ENCODE data around the gene CNPY1.
"Not testable (repeated sequence)": the region's sequence is repeated elsewhere in the genome, so short reads cannot be mapped to it uniquely, and the experiment has no call there.

The CNPY1 gene

GRCh38 chr7:155566011-155566836 lies 19.9 kb upstream of the CNPY1 start:
- Histone ChIP-seq H3K4me1 (ENCODE audit: insufficient read depth, low read length) (no peaks in the 10 kb centered on the region), H3K27ac (ENCODE audit: low read depth, low read length) (no peak overlapping the region), H3K27me3 (ENCODE audit: control insufficient read depth in 1 of 2, insufficient read depth in 2 of 2, low read length in 2 of 2) (no peaks in the 10 kb centered on the region), H3K36me3 (ENCODE audit: insufficient read depth, low read length) (no peaks in the 10 kb centered on the region), H3K9me3 (ENCODE audit: low read length) (no peaks in the 10 kb centered on the region), H3K4me3 (ENCODE audit: low read depth in 1 of 2, low read length in 2 of 2) (no peak overlapping the region), H3K9ac (ENCODE audit: low read length) (no peak overlapping the region)

GRCh38 chr7:155565596-155565995 lies 19.2 kb upstream of the CNPY1 start:
- Histone ChIP-seq H3K4me3 (ENCODE audit: low read depth in 1 of 2, low read length in 2 of 2) (no peak overlapping the region), H3K27me3 (ENCODE audit: control insufficient read depth in 1 of 2, insufficient read depth in 2 of 2, low read length in 2 of 2) (no peaks in the 10 kb centered on the region), H3K36me3 (ENCODE audit: insufficient read depth, low read length) (no peaks in the 10 kb centered on the region), H3K4me1 (ENCODE audit: insufficient read depth, low read length) (no peaks in the 10 kb centered on the region), H3K9me3 (ENCODE audit: low read length) (no peaks in the 10 kb centered on the region), H3K27ac (ENCODE audit: low read depth, low read length) (no peak overlapping the region), H3K9ac (ENCODE audit: low read length) (no peak overlapping the region)

- not testable (repeated sequence) for H3K4me1 ChIP-seq (ENCODE audit: insufficient read depth, low read length); H3K9me3 ChIP-seq (ENCODE audit: low read length); H3K27me3 ChIP-seq (ENCODE audit: control insufficient read depth in 1 of 2, insufficient read depth in 2 of 2, low read length in 2 of 2); H3K4me3 ChIP-seq (ENCODE audit: low read depth in 1 of 2, low read length in 2 of 2); H3K36me3 ChIP-seq (ENCODE audit: insufficient read depth, low read length); H3K9ac ChIP-seq (ENCODE audit: low read length); H3K27ac ChIP-seq (ENCODE audit: low read depth, low read length)
Measured at GRCh38 chr7:155562976-155563375, 16.6 kb upstream of the CNPY1 start.

- no peak overlapping the region for H3K9ac ChIP-seq (ENCODE audit: low read length)
- H3K27me3 ChIP-seq (ENCODE audit: control insufficient read depth in 1 of 2, insufficient read depth in 2 of 2, low read length in 2 of 2), result no peaks in the 10 kb centered on the region
- H3K4me1 ChIP-seq (ENCODE audit: insufficient read depth, low read length), result no peaks in the 10 kb centered on the region
- H3K9me3 ChIP-seq (ENCODE audit: low read length), result no peaks in the 10 kb centered on the region
- no peak overlapping the region for H3K27ac ChIP-seq (ENCODE audit: low read depth, low read length)
- H3K36me3 ChIP-seq (ENCODE audit: insufficient read depth, low read length), result no peaks in the 10 kb centered on the region
- no peak overlapping the region for H3K4me3 ChIP-seq (ENCODE audit: low read depth in 1 of 2, low read length in 2 of 2)
Measured at GRCh38 chr7:155562106-155562505, 15.7 kb upstream of the CNPY1 start.

- H3K27me3 ChIP-seq (ENCODE audit: control insufficient read depth in 1 of 2, insufficient read depth in 2 of 2, low read length in 2 of 2), result no peaks in the 10 kb centered on the region
- no peak overlapping the region for H3K4me3 ChIP-seq (ENCODE audit: low read depth in 1 of 2, low read length in 2 of 2)
- H3K27ac ChIP-seq (ENCODE audit: low read depth, low read length), result no peak overlapping the region
- no peaks in the 10 kb centered on the region for H3K36me3 ChIP-seq (ENCODE audit: insufficient read depth, low read length)
- no peaks in the 10 kb centered on the region for H3K9me3 ChIP-seq (ENCODE audit: low read length)
- no peaks in the 10 kb centered on the region for H3K4me1 ChIP-seq (ENCODE audit: insufficient read depth, low read length)
- no peak overlapping the region for H3K9ac ChIP-seq (ENCODE audit: low read length)
Measured at GRCh38 chr7:155560982-155561686, 14.8 kb upstream of the CNPY1 start.

GRCh38 chr7:155560196-155560885 lies 14.0 kb upstream of the CNPY1 start:
- Histone ChIP-seq H3K9ac (ENCODE audit: low read length) (no peak overlapping the region), H3K4me3 (ENCODE audit: low read depth in 1 of 2, low read length in 2 of 2) (no peak overlapping the region), H3K4me1 (ENCODE audit: insufficient read depth, low read length) (no peaks in the 10 kb centered on the region), H3K27me3 (ENCODE audit: control insufficient read depth in 1 of 2, insufficient read depth in 2 of 2, low read length in 2 of 2) (no peaks in the 10 kb centered on the region), H3K9me3 (ENCODE audit: low read length) (no peaks in the 10 kb centered on the region), H3K27ac (ENCODE audit: low read depth, low read length) (no peak overlapping the region), H3K36me3 (ENCODE audit: insufficient read depth, low read length) (no peaks in the 10 kb centered on the region)

- Histone ChIP-seq H3K36me3 (ENCODE audit: insufficient read depth, low read length) (no peaks in the 10 kb centered on the region), H3K4me3 (ENCODE audit: low read depth in 1 of 2, low read length in 2 of 2) (no peak overlapping the region), H3K9ac (ENCODE audit: low read length) (no peak overlapping the region), H3K27ac (ENCODE audit: low read depth, low read length) (no peak overlapping the region), H3K4me1 (ENCODE audit: insufficient read depth, low read length) (no peaks in the 10 kb centered on the region), H3K27me3 (ENCODE audit: control insufficient read depth in 1 of 2, insufficient read depth in 2 of 2, low read length in 2 of 2) (no peaks in the 10 kb centered on the region), H3K9me3 (ENCODE audit: low read length) (no peaks in the 10 kb centered on the region)
Measured at GRCh38 chr7:155559519-155560108, 13.3 kb upstream of the CNPY1 start.

- H3K27ac ChIP-seq (ENCODE audit: low read depth, low read length), result no peak overlapping the region
- H3K9ac ChIP-seq (ENCODE audit: low read length), result no peak overlapping the region
- no peaks in the 10 kb centered on the region for H3K4me1 ChIP-seq (ENCODE audit: insufficient read depth, low read length)
- H3K9me3 ChIP-seq (ENCODE audit: low read length), result no peaks in the 10 kb centered on the region
- no peaks in the 10 kb centered on the region for H3K36me3 ChIP-seq (ENCODE audit: insufficient read depth, low read length)
- no peaks in the 10 kb centered on the region for H3K27me3 ChIP-seq (ENCODE audit: control insufficient read depth in 1 of 2, insufficient read depth in 2 of 2, low read length in 2 of 2)
- no peak overlapping the region for H3K4me3 ChIP-seq (ENCODE audit: low read depth in 1 of 2, low read length in 2 of 2)
Measured at GRCh38 chr7:155558961-155559360, 12.6 kb upstream of the CNPY1 start.

- Histone ChIP-seq H3K27me3 (ENCODE audit: control insufficient read depth in 1 of 2, insufficient read depth in 2 of 2, low read length in 2 of 2) (no peaks in the 10 kb centered on the region), H3K27ac (ENCODE audit: low read depth, low read length) (no peak overlapping the region), H3K4me3 (ENCODE audit: low read depth in 1 of 2, low read length in 2 of 2) (no peak overlapping the region), H3K9ac (ENCODE audit: low read length) (no peak overlapping the region), H3K9me3 (ENCODE audit: low read length) (no peaks in the 10 kb centered on the region), H3K4me1 (ENCODE audit: insufficient read depth, low read length) (no peaks in the 10 kb centered on the region), H3K36me3 (ENCODE audit: insufficient read depth, low read length) (no peaks in the 10 kb centered on the region)
Measured at GRCh38 chr7:155558351-155558750, 12.0 kb upstream of the CNPY1 start.

GRCh38 chr7:155557778-155558177 lies 11.4 kb upstream of the CNPY1 start:
- H3K27ac ChIP-seq (ENCODE audit: low read depth, low read length), result no peak overlapping the region
- no peaks in the 10 kb centered on the region for H3K36me3 ChIP-seq (ENCODE audit: insufficient read depth, low read length)
- H3K27me3 ChIP-seq (ENCODE audit: control insufficient read depth in 1 of 2, insufficient read depth in 2 of 2, low read length in 2 of 2), result no peaks in the 10 kb centered on the region
- H3K9me3 ChIP-seq (ENCODE audit: low read length), result no peaks in the 10 kb centered on the region
- H3K9ac ChIP-seq (ENCODE audit: low read length), result no peak overlapping the region
- no peak overlapping the region for H3K4me3 ChIP-seq (ENCODE audit: low read depth in 1 of 2, low read length in 2 of 2)
- no peaks in the 10 kb centered on the region for H3K4me1 ChIP-seq (ENCODE audit: insufficient read depth, low read length)

- Histone ChIP-seq H3K27me3 (ENCODE audit: control insufficient read depth in 1 of 2, insufficient read depth in 2 of 2, low read length in 2 of 2) (no peaks in the 10 kb centered on the region), H3K4me1 (ENCODE audit: insufficient read depth, low read length) (no peaks in the 10 kb centered on the region), H3K9ac (ENCODE audit: low read length) (no peak overlapping the region), H3K27ac (ENCODE audit: low read depth, low read length) (no peak overlapping the region), H3K4me3 (ENCODE audit: low read depth in 1 of 2, low read length in 2 of 2) (no peak overlapping the region), H3K9me3 (ENCODE audit: low read length) (no peaks in the 10 kb centered on the region), H3K36me3 (ENCODE audit: insufficient read depth, low read length) (no peaks in the 10 kb centered on the region)
Measured at GRCh38 chr7:155556763-155557162, 10.4 kb upstream of the CNPY1 start.

Measured in muscle layer of colon (tissue), 2 donors.